ENCODE data around the gene RASAL1. TPM values are rescaled to one million over a fixed set of nuclear protein-coding genes. Genes with fewer than 3 reads are reported as not detected.

Gene RASAL1
- total and polyA plus RNA-seq, 2 experiments from 2014 or later: 2.7 to 8.2 TPM

- no peak for TF ChIP-seq POLR2AphosphoS5 (IDR thresholded peaks at IDR 0.05; ENCODE audit: low read depth)
- no peak for TF ChIP-seq EZH2phosphoT487 (IDR thresholded peaks at IDR 0.05; ENCODE audit: unreplicated experiment)
- TF ChIP-seq ZNF331 (CRISPR knock-in tag; IDR thresholded peaks at IDR 0.05; ENCODE audit: low read depth): no peak
- TF ChIP-seq NANOG (IDR thresholded peaks at IDR 0.05; ENCODE audit: borderline replicate concordance): no peak
Measured at GRCh38 chr12:113173081-113173698, 37.6 kb upstream of the RASAL1 start (continued).

DNA sequence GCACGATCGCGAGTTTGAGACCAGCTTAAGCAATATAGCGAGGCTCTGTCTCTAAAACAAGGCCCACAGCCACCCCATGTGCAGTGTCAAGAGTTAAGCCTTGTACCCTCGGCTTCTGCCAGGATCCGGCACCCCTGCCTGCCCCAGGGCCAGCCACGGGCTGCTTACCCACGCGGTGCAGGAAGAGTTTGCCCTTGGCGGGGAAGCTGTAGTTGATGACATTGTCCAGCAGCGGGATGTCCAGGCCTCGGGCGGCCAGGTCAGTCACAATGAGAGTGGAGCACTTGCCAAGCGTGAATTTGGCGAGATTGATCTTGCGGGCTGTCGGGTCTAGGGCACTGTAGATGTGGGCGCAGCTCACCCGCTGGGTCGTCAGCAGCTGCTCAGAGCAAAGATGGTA is 36.6 kb upstream of the RASAL1 start:
- no peaks in the 10 kb centered on the region for H3K9me3 Mint-ChIP-seq
- Histone ChIP-seq H3K4me3 (no peak overlapping the region), H3K9me2 (ENCODE audit: insufficient read depth) (no peaks in the 10 kb centered on the region), H3K4me2 (no peak overlapping the region), H3K27ac (ENCODE audit: low read depth) (no peak overlapping the region), H3K4me1 (ENCODE audit: insufficient read depth) (no peaks in the 10 kb centered on the region), H2AFZ (no peak overlapping the region), H3F3A (replicated peaks; ENCODE audit: low read depth) (peaks cover 3% of the 10 kb centered on the region; the same call in 1 of the 2 replicates), H3K27me3 (ENCODE audit: insufficient read depth) (no peaks in the 10 kb centered on the region), H3K79me2 (replicated peaks; ENCODE audit: insufficient read depth) (no peaks in the 10 kb centered on the region; the same call in 1 of the 2 replicates), H3K36me3 (ENCODE audit: insufficient read depth) (peaks cover 53% of the 10 kb centered on the region), H4K20me1 (replicated peaks; ENCODE audit: insufficient read depth) (peaks cover 9% of the 10 kb centered on the region; the same call in 1 of the 2 replicates)
- H3K27me3 Mint-ChIP-seq (ENCODE audit: insufficient read depth, low read depth, poor library complexity): peaks cover 16% of the 10 kb centered on the region
- no peaks in the 10 kb centered on the region for H3K4me1 Mint-ChIP-seq
- no peak overlapping the region for H3K4me3 Mint-ChIP-seq
- H3K36me3 Mint-ChIP-seq (ENCODE audit: low read depth): peaks cover 79% of the 10 kb centered on the region
- no peak for DNase-seq (ENCODE audit: low spot score)
- ATAC-seq: no peak
- H3K27ac Mint-ChIP-seq: no peak overlapping the region; the same call in 1 of the 2 replicates
- TF ChIP-seq NANOG (IDR thresholded peaks at IDR 0.05; ENCODE audit: borderline replicate concordance) (no peak), EZH2phosphoT487 (IDR thresholded peaks at IDR 0.05; ENCODE audit: unreplicated experiment) (no peak), JUNB (IDR thresholded peaks at IDR 0.05; ENCODE audit: unreplicated experiment) (no peak), ZNF331 (CRISPR knock-in tag; IDR thresholded peaks at IDR 0.05; ENCODE audit: low read depth) (no peak), CREB1 (CRISPR knock-in tag; IDR thresholded peaks at IDR 0.05; ENCODE audit: low read depth) (no peak), STAT1 (IDR thresholded peaks at IDR 0.05; ENCODE audit: unreplicated experiment) (no peak), ZNF114 (CRISPR knock-in tag; IDR thresholded peaks at IDR 0.05) (no peak), POLR2AphosphoS5 (IDR thresholded peaks at IDR 0.05; ENCODE audit: low read depth) (no peak), EZH2 (IDR thresholded peaks at IDR 0.05; ENCODE audit: low read depth, unreplicated experiment) (no peak)
- TF ChIP-seq, protein P1, sequence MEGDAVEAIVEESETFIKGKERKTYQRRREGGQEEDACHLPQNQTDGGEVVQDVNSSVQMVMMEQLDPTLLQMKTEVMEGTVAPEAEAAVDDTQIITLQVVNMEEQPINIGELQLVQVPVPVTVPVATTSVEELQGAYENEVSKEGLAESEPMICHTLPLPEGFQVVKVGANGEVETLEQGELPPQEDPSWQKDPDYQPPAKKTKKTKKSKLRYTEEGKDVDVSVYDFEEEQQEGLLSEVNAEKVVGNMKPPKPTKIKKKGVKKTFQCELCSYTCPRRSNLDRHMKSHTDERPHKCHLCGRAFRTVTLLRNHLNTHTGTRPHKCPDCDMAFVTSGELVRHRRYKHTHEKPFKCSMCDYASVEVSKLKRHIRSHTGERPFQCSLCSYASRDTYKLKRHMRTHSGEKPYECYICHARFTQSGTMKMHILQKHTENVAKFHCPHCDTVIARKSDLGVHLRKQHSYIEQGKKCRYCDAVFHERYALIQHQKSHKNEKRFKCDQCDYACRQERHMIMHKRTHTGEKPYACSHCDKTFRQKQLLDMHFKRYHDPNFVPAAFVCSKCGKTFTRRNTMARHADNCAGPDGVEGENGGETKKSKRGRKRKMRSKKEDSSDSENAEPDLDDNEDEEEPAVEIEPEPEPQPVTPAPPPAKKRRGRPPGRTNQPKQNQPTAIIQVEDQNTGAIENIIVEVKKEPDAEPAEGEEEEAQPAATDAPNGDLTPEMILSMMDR (conservative IDR thresholded peaks at IDR 0.05; ENCODE audit: low read depth in 2 of 2): no peak
- TF ChIP-seq, protein P2, sequence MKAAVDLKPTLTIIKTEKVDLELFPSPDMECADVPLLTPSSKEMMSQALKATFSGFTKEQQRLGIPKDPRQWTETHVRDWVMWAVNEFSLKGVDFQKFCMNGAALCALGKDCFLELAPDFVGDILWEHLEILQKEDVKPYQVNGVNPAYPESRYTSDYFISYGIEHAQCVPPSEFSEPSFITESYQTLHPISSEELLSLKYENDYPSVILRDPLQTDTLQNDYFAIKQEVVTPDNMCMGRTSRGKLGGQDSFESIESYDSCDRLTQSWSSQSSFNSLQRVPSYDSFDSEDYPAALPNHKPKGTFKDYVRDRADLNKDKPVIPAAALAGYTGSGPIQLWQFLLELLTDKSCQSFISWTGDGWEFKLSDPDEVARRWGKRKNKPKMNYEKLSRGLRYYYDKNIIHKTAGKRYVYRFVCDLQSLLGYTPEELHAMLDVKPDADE (IDR thresholded peaks at IDR 0.05): no peak
- TF ChIP-seq, protein P3, sequence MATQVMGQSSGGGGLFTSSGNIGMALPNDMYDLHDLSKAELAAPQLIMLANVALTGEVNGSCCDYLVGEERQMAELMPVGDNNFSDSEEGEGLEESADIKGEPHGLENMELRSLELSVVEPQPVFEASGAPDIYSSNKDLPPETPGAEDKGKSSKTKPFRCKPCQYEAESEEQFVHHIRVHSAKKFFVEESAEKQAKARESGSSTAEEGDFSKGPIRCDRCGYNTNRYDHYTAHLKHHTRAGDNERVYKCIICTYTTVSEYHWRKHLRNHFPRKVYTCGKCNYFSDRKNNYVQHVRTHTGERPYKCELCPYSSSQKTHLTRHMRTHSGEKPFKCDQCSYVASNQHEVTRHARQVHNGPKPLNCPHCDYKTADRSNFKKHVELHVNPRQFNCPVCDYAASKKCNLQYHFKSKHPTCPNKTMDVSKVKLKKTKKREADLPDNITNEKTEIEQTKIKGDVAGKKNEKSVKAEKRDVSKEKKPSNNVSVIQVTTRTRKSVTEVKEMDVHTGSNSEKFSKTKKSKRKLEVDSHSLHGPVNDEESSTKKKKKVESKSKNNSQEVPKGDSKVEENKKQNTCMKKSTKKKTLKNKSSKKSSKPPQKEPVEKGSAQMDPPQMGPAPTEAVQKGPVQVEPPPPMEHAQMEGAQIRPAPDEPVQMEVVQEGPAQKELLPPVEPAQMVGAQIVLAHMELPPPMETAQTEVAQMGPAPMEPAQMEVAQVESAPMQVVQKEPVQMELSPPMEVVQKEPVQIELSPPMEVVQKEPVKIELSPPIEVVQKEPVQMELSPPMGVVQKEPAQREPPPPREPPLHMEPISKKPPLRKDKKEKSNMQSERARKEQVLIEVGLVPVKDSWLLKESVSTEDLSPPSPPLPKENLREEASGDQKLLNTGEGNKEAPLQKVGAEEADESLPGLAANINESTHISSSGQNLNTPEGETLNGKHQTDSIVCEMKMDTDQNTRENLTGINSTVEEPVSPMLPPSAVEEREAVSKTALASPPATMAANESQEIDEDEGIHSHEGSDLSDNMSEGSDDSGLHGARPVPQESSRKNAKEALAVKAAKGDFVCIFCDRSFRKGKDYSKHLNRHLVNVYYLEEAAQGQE (IDR thresholded peaks at IDR 0.05; ENCODE audit: unreplicated experiment): no peak

Data from GM23338 (cell line).